Hepatocyte (in vitro differentiated cells): ENCODE results near the gene PXDN.

ENCODE experiments used
- EZH2 ChIP-seq: fragments of 200-600 bp; sonication (generic); IDR thresholded peaks from 2 replicates; pipeline ENCODE4 v1.6.1; 2016; ENCODE audit warnings: antibody characterized with exemption, mild to moderate bottlenecking, borderline replicate concordance
- EZH2phosphoT487 ChIP-seq: fragments of 200-600 bp; sonication (generic); IDR thresholded peaks from one replicate; pipeline ENCODE4 v1.6.1; 2018; ENCODE audit warnings: antibody characterized with exemption, mild to moderate bottlenecking, low read depth, moderate library complexity; ENCODE audit not compliant: unreplicated experiment, severe bottlenecking
- TF ChIP-seq, protein P1 (sequence below): fragments of 200-600 bp; sonication (generic); IDR thresholded peaks from 2 replicates; pipeline ENCODE4 v1.5.1; 2016; ENCODE audit warnings: antibody characterized with exemption, mild to moderate bottlenecking; ENCODE audit not compliant: poor library complexity

DNA sequence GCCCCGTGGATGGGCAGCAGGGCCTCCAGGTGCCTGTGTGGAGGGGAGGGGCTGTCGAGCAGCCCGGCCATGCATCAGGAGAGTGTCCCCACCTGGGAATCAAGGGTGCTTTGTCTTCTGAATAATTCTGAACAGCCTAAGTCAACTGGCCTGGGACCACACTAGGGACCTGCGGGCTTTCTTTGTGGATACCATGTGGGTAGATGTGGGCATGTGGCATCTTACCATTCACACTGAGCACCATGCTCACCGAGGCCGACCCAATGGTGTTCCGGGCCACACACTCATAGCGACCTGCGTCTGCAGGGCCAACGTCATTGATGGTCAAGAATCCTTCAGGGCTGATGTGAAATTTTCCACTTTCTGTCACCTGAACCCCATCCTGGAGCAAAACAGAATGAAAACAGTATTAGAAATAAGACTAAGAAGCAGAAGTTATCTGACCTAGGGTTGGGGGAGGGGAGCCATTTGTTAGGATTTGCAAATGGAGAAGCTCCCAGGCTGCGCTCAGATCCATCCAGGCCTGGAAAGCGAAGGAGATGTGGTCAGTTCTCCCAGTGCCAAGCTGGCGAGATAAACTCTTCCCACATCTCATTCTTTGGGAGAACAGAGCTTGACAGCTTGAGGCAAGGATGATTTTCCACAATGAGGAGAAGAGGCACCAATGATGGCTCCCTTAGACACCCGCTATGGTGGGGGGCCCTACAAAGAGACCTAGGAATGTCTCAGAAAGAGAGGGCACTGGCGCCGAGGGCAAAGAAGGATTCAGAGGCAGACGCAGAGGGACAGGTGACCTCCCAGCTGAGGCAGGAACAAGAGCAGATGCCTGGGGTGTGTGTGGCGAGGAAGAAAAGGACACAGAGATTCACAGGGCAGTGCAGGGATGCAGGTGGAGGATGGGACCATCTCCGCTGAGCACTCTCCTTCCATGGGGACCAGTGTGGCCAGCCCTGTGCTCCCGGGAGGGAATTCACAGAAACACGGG, 83.4 kb downstream of the PXDN start:
- no peak for TF ChIP-seq EZH2
- TF ChIP-seq EZH2phosphoT487: no peak
- TF ChIP-seq, protein P1, sequence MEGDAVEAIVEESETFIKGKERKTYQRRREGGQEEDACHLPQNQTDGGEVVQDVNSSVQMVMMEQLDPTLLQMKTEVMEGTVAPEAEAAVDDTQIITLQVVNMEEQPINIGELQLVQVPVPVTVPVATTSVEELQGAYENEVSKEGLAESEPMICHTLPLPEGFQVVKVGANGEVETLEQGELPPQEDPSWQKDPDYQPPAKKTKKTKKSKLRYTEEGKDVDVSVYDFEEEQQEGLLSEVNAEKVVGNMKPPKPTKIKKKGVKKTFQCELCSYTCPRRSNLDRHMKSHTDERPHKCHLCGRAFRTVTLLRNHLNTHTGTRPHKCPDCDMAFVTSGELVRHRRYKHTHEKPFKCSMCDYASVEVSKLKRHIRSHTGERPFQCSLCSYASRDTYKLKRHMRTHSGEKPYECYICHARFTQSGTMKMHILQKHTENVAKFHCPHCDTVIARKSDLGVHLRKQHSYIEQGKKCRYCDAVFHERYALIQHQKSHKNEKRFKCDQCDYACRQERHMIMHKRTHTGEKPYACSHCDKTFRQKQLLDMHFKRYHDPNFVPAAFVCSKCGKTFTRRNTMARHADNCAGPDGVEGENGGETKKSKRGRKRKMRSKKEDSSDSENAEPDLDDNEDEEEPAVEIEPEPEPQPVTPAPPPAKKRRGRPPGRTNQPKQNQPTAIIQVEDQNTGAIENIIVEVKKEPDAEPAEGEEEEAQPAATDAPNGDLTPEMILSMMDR: no peak
